IPS-18a (cell line): Measurements from ENCODE around the gene MAP3K7CL.

Experiments
- H3K27ac ChIP-seq: one replicate; pipeline ENCODE4 v1.5.1; 2013; ENCODE audit warnings: low read length
- H3K27me3 ChIP-seq: one replicate; pipeline ENCODE4 v1.6.1; 2013; ENCODE audit warnings: mild to moderate bottlenecking, low read length; ENCODE audit not compliant: control insufficient read depth, insufficient read depth
- H3K36me3 ChIP-seq: one replicate; pipeline ENCODE4 v1.6.1; 2013; ENCODE audit warnings: low read depth, low read length; ENCODE audit not compliant: control insufficient read depth
- H3K4me1 ChIP-seq: one replicate; pipeline ENCODE4 v1.6.1; 2013; ENCODE audit warnings: low read depth, low read length; ENCODE audit not compliant: control insufficient read depth
- H3K4me3 ChIP-seq: one replicate; pipeline ENCODE4 v1.5.1; 2013; ENCODE audit warnings: low read length
- H3K9ac ChIP-seq: one replicate; pipeline ENCODE4 v1.6.1; 2013; ENCODE audit warnings: mild to moderate bottlenecking, low read length, moderate library complexity
- H3K9me3 ChIP-seq: one replicate; pipeline ENCODE4 v1.6.1; 2013; ENCODE audit warnings: low read depth, low read length; ENCODE audit not compliant: control insufficient read depth

The MAP3K7CL gene

DNA sequence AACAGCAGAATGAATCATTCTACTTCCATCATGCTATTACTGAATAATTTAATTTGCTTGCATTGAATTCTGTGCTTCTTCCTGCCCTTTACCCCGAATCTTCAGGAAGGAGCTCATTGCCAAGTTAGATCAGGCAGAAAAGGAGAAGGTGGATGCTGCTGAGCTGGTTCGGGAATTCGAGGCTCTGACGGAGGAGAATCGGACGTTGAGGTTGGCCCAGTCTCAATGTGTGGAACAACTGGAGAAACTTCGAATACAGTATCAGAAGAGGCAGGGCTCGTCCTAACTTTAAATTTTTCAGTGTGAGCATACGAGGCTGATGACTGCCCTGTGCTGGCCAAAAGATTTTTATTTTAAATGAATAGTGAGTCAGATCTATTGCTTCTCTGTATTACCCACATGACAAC, 44.2 kb downstream of the MAP3K7CL start:
- Histone ChIP-seq H3K27ac (no peak overlapping the region), H3K4me3 (no peak overlapping the region), H3K9ac (no peak overlapping the region), H3K36me3 (no peaks in the 10 kb centered on the region), H3K9me3 (no peaks in the 10 kb centered on the region), H3K27me3 (no peaks in the 10 kb centered on the region), H3K4me1 (no peaks in the 10 kb centered on the region)

DNA sequence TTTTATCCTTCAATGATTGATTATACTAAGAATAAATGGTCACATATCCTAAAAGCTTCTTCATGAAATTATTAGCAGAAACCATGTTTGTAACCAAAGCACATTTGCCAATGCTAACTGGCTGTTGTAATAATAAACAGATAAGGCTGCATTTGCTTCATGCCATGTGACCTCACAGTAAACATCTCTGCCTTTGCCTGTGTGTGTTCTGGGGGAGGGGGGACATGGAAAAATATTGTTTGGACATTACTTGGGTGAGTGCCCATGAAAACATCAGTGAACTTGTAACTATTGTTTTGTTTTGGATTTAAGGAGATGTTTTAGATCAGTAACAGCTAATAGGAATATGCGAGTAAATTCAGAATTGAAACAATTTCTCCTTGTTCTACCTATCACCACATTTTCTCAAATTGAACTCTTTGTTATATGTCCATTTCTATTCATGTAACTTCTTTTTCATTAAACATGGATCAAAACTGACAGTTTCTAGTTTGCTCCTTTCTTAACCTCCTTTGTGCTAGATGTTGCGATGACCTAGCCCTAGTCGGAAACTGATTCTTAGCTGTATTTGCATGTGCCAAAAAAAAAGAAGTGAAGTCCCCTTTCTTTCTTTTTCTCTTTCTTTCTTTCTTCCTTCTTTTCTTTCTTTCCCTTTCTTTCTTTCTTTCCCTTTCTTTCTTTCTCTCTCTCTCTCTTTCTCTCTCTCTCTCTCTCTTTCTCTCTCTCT, 45.1 kb downstream of the MAP3K7CL start:
- H3K4me3 ChIP-seq: no peak overlapping the region
- H3K4me1 ChIP-seq: no peaks in the 10 kb centered on the region
- H3K9me3 ChIP-seq: no peaks in the 10 kb centered on the region

DNA sequence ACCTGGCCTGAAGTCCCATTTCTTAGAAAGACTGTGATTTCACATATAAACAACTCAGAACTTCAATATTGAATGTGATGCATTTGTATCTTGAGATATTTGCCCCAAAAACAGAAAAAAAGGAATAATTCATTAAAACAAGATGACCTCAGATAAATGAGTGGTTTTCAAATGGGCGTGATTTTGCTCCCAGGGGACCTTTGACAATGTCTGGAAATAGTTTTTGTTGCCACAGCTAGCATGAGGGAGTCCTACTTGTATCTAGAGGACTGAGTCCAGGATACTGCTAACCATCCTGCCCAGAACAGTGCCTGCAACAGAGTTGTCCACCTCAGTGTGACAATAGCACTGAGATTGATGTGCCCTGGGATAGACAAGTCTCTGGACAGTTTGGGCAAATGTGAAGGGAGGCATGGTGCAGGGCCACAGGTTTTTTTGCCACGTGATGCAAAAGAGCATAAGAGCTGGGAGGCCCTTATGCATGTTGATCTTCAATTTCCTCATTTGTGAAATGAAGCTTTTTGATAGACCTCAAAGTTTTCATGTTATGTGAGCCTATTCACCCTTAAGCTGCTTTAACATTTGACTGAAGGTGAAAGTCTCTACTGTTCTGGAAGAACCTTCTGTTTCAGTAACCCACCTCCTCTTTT, 46.2 kb downstream of the MAP3K7CL start:
- Histone ChIP-seq H3K9ac (no peak overlapping the region), H3K4me1 (no peaks in the 10 kb centered on the region), H3K36me3 (no peaks in the 10 kb centered on the region), H3K4me3 (no peak overlapping the region), H3K9me3 (no peaks in the 10 kb centered on the region), H3K27ac (no peak overlapping the region), H3K27me3 (no peaks in the 10 kb centered on the region)

More for the DNA sequence above, 45.1 kb downstream of the MAP3K7CL start:
- Histone ChIP-seq H3K27me3 (no peaks in the 10 kb centered on the region), H3K27ac (no peak overlapping the region), H3K36me3 (no peaks in the 10 kb centered on the region), H3K9ac (no peak overlapping the region)

DNA sequence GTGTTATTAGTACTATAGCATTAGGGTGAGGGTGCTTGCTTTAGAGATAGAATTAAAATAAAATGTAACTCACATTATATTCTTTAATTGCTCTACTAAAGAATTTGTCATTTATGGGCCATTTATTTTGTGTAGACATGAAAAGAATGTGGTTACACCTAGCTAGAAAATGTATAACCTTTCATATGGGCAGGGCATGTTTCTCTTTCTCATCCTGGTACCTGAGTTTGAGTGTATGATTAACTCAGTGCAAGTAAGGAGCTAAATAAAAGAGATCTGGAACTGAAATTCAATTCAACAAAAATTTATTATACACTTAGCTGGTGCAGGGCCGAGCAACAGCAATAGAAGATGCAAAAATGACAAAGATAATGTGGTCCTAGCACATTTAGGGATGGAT, 47.4 kb downstream of the MAP3K7CL start:
- H3K36me3 ChIP-seq: no peaks in the 10 kb centered on the region
- no peak overlapping the region for H3K4me3 ChIP-seq
- H3K4me1 ChIP-seq: no peaks in the 10 kb centered on the region
- H3K9ac ChIP-seq: no peak overlapping the region
- no peak overlapping the region for H3K27ac ChIP-seq
- no peaks in the 10 kb centered on the region for H3K9me3 ChIP-seq
- H3K27me3 ChIP-seq: no peaks in the 10 kb centered on the region

DNA sequence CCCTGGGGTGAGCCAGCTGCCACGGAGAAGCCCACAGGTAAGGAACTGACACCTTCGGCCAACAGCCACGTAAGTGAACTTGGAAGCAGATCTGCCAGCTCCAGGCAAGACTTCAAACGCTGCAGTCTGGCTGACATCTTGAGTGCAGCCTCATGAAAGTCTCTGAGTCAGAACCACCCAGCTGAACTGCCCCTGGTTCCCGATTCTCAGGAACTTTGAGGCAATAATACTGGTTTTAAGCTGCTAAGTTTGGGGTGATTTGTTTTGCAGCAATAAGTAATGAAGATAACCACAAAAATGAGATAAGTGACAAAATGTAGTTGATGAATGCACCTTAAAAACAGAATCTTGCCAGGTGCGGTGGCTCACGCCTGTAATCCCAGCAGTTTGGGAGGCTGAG, 48.5 kb downstream of the MAP3K7CL start:
- Histone ChIP-seq H3K9me3 (no peaks in the 10 kb centered on the region), H3K27me3 (no peaks in the 10 kb centered on the region), H3K36me3 (no peaks in the 10 kb centered on the region), H3K9ac (no peak overlapping the region), H3K4me1 (no peaks in the 10 kb centered on the region), H3K27ac (no peak overlapping the region), H3K4me3 (no peak overlapping the region)

DNA sequence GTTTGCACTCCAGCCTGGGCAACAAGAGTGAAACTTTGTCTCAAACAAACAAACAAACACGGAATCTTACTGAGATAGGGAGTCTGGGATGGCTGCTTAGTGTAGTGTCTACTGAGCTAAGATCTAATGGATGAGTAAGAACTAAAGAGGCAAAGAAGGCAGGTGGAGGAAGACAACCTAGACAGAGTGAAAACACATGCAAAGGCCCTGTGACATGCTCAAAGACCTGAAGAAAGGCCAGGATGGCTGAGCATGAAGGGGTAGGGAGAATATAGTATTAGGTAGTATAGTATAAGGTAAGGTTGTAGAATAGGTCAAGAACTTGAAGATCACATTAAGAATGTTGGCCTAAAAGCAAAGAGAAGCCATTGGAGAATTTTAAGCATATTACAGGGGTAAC, 49.1 kb downstream of the MAP3K7CL start:
- Histone ChIP-seq H3K4me3 (no peak overlapping the region), H3K27ac (no peak overlapping the region), H3K9me3 (no peaks in the 10 kb centered on the region), H3K36me3 (no peaks in the 10 kb centered on the region), H3K27me3 (no peaks in the 10 kb centered on the region), H3K9ac (no peak overlapping the region), H3K4me1 (no peaks in the 10 kb centered on the region)

DNA sequence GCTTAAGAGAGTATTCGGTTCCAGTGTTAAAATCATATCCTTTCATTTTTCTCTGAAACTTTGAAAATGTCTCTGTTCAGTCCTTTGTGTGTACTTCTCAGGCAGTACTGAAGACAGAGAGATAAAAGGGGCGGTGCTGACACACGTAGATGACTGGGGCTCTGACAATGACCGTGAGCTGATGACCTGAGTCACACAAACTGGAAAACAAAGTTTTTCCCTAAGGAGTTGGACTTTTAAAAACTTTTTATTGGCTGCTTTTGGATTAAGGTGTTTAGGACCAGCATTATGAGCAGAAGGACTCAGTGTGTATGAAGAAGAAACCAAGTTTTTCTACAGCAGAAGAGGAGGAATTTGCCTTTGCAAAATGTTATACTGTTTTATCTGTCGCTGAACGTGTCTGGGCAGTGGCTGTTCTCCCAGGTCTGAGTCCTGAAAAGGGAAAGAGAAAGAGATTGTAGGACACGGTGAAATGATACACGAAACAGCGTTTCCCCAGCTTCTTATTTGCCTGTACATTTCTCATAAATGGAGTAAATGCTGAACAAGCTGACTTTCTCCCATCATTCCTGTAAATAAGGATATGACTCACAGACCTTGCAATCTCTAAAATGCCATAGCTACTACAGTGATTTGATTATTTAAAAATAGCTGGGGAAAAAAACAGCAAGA, 51.5 kb downstream of the MAP3K7CL start:
- Histone ChIP-seq H3K27me3 (no peaks in the 10 kb centered on the region), H3K36me3 (no peaks in the 10 kb centered on the region), H3K27ac (no peak overlapping the region), H3K4me1 (no peaks in the 10 kb centered on the region), H3K9me3 (no peaks in the 10 kb centered on the region), H3K9ac (no peak overlapping the region), H3K4me3 (no peak overlapping the region)

DNA sequence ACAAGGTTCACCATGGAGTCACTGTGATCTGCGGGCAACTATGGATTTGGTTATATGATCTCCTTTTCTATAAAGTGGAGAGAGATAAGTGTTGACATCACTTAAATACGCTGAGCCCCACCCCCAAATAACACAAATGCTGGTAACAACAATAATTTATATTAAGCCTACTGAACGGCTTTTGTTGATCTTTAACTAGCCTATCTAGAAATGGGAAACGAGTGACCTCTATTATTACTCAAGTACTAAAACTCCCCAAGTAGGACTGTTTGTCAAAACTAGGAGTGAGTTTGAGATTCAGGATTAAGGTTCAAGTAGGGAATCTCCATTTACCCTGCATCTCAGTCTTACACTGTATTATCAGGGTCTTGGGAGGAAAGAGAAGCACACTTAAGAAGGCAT, 52.2 kb downstream of the MAP3K7CL start:
- no peak overlapping the region for H3K9ac ChIP-seq
- H3K4me3 ChIP-seq: no peak overlapping the region
- no peaks in the 10 kb centered on the region for H3K27me3 ChIP-seq
- H3K4me1 ChIP-seq: no peaks in the 10 kb centered on the region
- no peaks in the 10 kb centered on the region for H3K9me3 ChIP-seq
- H3K36me3 ChIP-seq: no peaks in the 10 kb centered on the region
- H3K27ac ChIP-seq: no peak overlapping the region

DNA sequence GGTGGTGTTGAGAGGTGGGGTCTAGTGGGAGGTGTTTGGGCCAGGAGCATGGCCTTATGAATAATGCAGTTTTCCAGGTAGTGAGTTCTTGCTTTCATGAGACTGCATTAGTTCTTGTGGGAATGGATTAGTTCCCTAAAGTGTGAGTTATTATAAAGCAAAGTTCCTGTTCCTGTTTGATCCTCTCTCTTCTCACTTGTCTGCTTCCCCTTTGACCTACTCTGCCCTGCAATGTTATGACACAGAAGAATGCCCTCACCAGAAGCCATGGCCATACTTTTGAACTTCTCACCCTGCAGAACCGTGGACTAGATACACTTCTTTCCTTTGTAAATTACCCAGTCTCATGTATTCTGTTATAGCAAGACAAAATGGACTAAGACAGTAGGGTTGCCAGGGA, 53.6 kb downstream of the MAP3K7CL start:
- H3K4me3 ChIP-seq: no peak overlapping the region
- no peak overlapping the region for H3K9ac ChIP-seq
- no peak overlapping the region for H3K27ac ChIP-seq
- H3K36me3 ChIP-seq: no peaks in the 10 kb centered on the region
- H3K9me3 ChIP-seq: no peaks in the 10 kb centered on the region
- H3K4me1 ChIP-seq: no peaks in the 10 kb centered on the region
- no peaks in the 10 kb centered on the region for H3K27me3 ChIP-seq

DNA sequence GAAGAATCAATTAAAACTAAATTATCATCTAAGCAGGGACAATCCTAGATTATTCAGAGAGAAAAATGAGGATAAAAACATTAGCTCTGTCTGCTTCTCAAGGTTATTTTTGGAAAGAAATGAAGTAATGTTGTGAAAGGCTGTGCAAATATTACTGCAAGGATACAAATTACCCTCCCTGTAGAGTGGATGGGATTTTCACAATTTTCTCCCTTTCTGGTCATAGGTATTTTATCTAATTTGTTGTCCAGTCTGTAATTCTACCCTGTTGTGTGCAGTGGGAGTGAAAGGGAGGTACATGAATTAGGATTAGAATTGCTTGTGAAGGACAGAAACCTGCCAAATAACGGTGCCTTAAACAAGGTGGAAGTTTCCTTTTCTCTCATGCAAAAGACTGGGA, 54.7 kb downstream of the MAP3K7CL start:
- Histone ChIP-seq H3K36me3 (no peaks in the 10 kb centered on the region), H3K4me3 (no peak overlapping the region), H3K9me3 (no peaks in the 10 kb centered on the region), H3K4me1 (no peaks in the 10 kb centered on the region), H3K9ac (no peak overlapping the region), H3K27ac (no peak overlapping the region), H3K27me3 (no peaks in the 10 kb centered on the region)

DNA sequence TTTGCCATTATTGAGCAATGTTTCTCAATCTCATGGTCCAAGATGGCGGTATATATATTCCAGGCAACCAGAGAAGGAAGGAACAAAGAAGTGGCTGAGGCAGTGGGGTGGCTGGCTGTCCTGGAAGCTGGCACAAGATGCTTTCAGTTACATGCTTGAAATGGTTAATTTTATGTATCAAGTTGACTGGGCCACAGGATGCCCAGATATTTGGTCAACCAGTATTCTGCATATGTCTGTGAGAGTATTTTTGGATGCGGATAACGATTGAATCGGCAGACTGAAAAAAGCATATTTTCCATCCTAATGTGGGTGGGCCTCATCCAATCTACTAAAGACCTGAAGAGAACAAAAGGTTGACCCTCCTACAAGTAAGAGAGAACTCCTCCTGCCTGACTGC, 55.2 kb downstream of the MAP3K7CL start:
- no peak overlapping the region for H3K9ac ChIP-seq
- no peaks in the 10 kb centered on the region for H3K27me3 ChIP-seq
- no peak overlapping the region for H3K27ac ChIP-seq
- no peaks in the 10 kb centered on the region for H3K36me3 ChIP-seq
- H3K4me1 ChIP-seq: no peaks in the 10 kb centered on the region
- H3K4me3 ChIP-seq: no peak overlapping the region
- H3K9me3 ChIP-seq: no peaks in the 10 kb centered on the region

DNA sequence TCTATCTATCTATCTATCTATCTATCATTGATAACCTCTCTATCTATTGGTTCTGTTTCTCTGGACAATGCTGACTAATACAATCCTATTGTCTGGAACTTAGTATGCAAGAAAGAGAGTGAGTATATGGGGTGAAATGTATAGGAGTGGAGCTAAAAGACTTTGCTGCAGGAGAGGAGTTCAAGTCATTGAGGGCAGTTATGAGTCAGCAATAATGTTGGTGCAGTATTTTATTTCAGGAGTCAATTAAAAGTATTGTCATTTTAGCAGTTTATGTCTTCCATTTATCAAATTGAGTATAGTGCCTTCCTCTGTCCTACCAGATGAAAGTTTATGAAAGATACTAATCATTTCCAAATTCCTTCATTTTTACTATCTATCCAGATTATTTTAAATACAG, 55.8 kb downstream of the MAP3K7CL start:
- H3K36me3 ChIP-seq: no peaks in the 10 kb centered on the region
- no peak overlapping the region for H3K9ac ChIP-seq
- no peak overlapping the region for H3K4me3 ChIP-seq
- H3K27ac ChIP-seq: no peak overlapping the region
- H3K27me3 ChIP-seq: no peaks in the 10 kb centered on the region
- H3K9me3 ChIP-seq: no peaks in the 10 kb centered on the region
- H3K4me1 ChIP-seq: no peaks in the 10 kb centered on the region
